Smooth muscle cell (in vitro differentiated cells): ENCODE data around the gene ZNF92. TPM values are rescaled to one million over a fixed set of nuclear protein-coding genes. Genes with fewer than 3 reads are reported as not detected.
"Not testable (repeated sequence)": the region's sequence is repeated elsewhere in the genome, so short reads cannot be mapped to it uniquely, and the experiment has no call there.

ENCODE experiments used
- DNase-seq: peaks from one replicate; lab custom pipeline; 2025; ENCODE audit not compliant: unreplicated experiment; lab: John Stamatoyannopoulos, UW
- H2AFZ ChIP-seq: fragments of 200-600 bp; sonication (generic); 2 replicates; pipeline ENCODE4 v1.6.0; 2016; ENCODE audit warnings: antibody characterized with exemption, low read depth, mild to moderate bottlenecking
- H3F3A ChIP-seq: fragments of 200-600 bp; sonication (generic); 2 replicates; pipeline ENCODE4 v1.6.0; 2017; ENCODE audit warnings: antibody characterized with exemption, low read depth
- H3K27ac ChIP-seq: fragments of 200-600 bp; sonication (generic); 2 replicates; pipeline ENCODE4 v1.5.1; 2016; ENCODE audit warnings: low read depth, mild to moderate bottlenecking
- H3K27me3 ChIP-seq: fragments of 200-600 bp; sonication (generic); 2 replicates; pipeline ENCODE4 v1.6.1; 2016; ENCODE audit warnings: low read depth, mild to moderate bottlenecking
- H3K36me3 ChIP-seq: fragments of 200-600 bp; sonication (generic); 2 replicates; pipeline ENCODE4 v1.5.1; 2016; ENCODE audit warnings: low read depth
- H3K4me1 ChIP-seq: fragments of 200-600 bp; sonication (generic); 2 replicates; pipeline ENCODE4 v1.5.1; 2016; ENCODE audit warnings: low read depth
- H3K4me2 ChIP-seq: fragments of 200-600 bp; sonication (generic); 2 replicates; pipeline ENCODE4 v1.6.0; 2016; ENCODE audit warnings: mild to moderate bottlenecking
- H3K4me3 ChIP-seq: fragments of 200-600 bp; sonication (generic); 2 replicates; pipeline ENCODE4 v1.5.1; 2016; ENCODE audit warnings: mild to moderate bottlenecking
- H3K79me2 ChIP-seq: fragments of 200-600 bp; sonication (generic); 2 replicates; pipeline ENCODE4 v1.6.0; 2016; ENCODE audit warnings: low read depth, mild to moderate bottlenecking
- H3K9ac ChIP-seq: fragments of 200-600 bp; sonication (generic); 2 replicates; pipeline ENCODE4 v1.6.0; 2016; ENCODE audit warnings: low read depth
- H3K9me3 ChIP-seq: fragments of 200-600 bp; sonication (generic); replicated peaks from 2 replicates; pipeline ENCODE4 v1.5.1; 2016; ENCODE audit warnings: low read depth
- H4K20me1 ChIP-seq: fragments of 200-600 bp; sonication (generic); 2 replicates; pipeline ENCODE4 v1.6.0; 2016; ENCODE audit warnings: low read depth
- CTCF ChIP-seq: fragments of 200-600 bp; sonication (generic); IDR thresholded peaks from 2 replicates; pipeline ENCODE4 v1.5.1; 2017; ENCODE audit warnings: borderline replicate concordance, mild to moderate bottlenecking, antibody characterized with exemption; ENCODE audit not compliant: insufficient read depth, poor library complexity, severe bottlenecking
- WGBS: methylation state at CpG from one replicate; pipeline ENCODE4 v1.1.7; 2016; ENCODE audit warnings: low lambda C conversion rate; 5-methylcytosine and 5-hydroxymethylcytosine counted together
- polyA plus RNA-seq: library from polyadenylated mRNA; unstranded; fragments of >200 nt; fragmentation: Nextera tagmentation; extraction: Ambion mirVana; gene quantifications from 2 replicates; pipeline ENCODE4 v1.2.1, GENCODE V29; 2016
- total RNA-seq: library from RNA; depleted of rRNA; stranded (reverse); fragments of >200 nt; gene quantifications from 2 replicates; pipeline ENCODE4 v1.2.3, GENCODE V29; 2014

ZNF92 gene
- total and polyA plus RNA-seq, 2 experiments from 2014 or later, result 2.3 to 14.3 TPM

- H3K79me2 ChIP-seq, result no peaks in the 10 kb centered on the region
- H3K27me3 ChIP-seq, result no peaks in the 10 kb centered on the region
- H3K27ac ChIP-seq, result no peak overlapping the region
- no peak overlapping the region for H2AFZ ChIP-seq
- H3K4me2 ChIP-seq, result no peak overlapping the region
- DNase-seq, result no peak
- H3K36me3 ChIP-seq, result no peaks in the 10 kb centered on the region
- no peaks in the 10 kb centered on the region for H3K9me3 ChIP-seq
- H3K9ac ChIP-seq, result no peak overlapping the region
- no peaks in the 10 kb centered on the region for H4K20me1 ChIP-seq
- H3K4me1 ChIP-seq, result no peaks in the 10 kb centered on the region
- no peak for TF ChIP-seq CTCF
- no peaks in the 10 kb centered on the region for H3F3A ChIP-seq
- H3K4me3 ChIP-seq, result no peak overlapping the region
Measured at GRCh38 chr7:65422670-65423069, 49.0 kb downstream of the ZNF92 start.

- not testable (repeated sequence) for H2AFZ ChIP-seq, H3K4me2 ChIP-seq, H3K9me3 ChIP-seq, H3K27me3 ChIP-seq, H3K4me3 ChIP-seq, DNase-seq, H3F3A ChIP-seq, H4K20me1 ChIP-seq, H3K79me2 ChIP-seq, H3K4me1 ChIP-seq, H3K36me3 ChIP-seq, H3K27ac ChIP-seq, H3K9ac ChIP-seq
- 78% methylated on average over 3 of the region's 3 CpGs for WGBS
Measured at GRCh38 chr7:65423286-65423685, 49.6 kb downstream of the ZNF92 start.

- Histone ChIP-seq H2AFZ (no peak overlapping the region), H3K27ac (no peak overlapping the region), H3K4me1 (no peaks in the 10 kb centered on the region), H3K4me3 (no peak overlapping the region), H3K9me3 (no peaks in the 10 kb centered on the region), H3F3A (no peaks in the 10 kb centered on the region), H3K79me2 (no peaks in the 10 kb centered on the region), H3K36me3 (no peaks in the 10 kb centered on the region), H4K20me1 (no peaks in the 10 kb centered on the region), H3K4me2 (no peak overlapping the region), H3K27me3 (no peaks in the 10 kb centered on the region), H3K9ac (no peak overlapping the region)
- no peak for TF ChIP-seq CTCF
- DNase-seq, result no peak
- WGBS, result 69% methylated on average over 26 of the region's 26 CpGs
Measured at GRCh38 chr7:65429642-65430343, 56.1 kb downstream of the ZNF92 start.

GRCh38 chr7:65430344-65431186, 56.9 kb downstream of the ZNF92 start:
- Histone ChIP-seq H3K4me3 (no peak overlapping the region), H4K20me1 (no peaks in the 10 kb centered on the region), H3K27me3 (no peaks in the 10 kb centered on the region), H3F3A (no peaks in the 10 kb centered on the region), H3K9me3 (no peaks in the 10 kb centered on the region), H2AFZ (no peak overlapping the region), H3K9ac (no peak overlapping the region), H3K4me1 (no peaks in the 10 kb centered on the region), H3K79me2 (no peaks in the 10 kb centered on the region), H3K27ac (no peak overlapping the region), H3K36me3 (no peaks in the 10 kb centered on the region), H3K4me2 (no peak overlapping the region)
- no peak for DNase-seq
- WGBS, result 77% methylated on average over 26 of the region's 26 CpGs
- TF ChIP-seq CTCF, result no peak
